Colonic mucosa (tissue), 4 donors: ENCODE results near the gene FMNL3. TPM values are rescaled to one million over a fixed set of nuclear protein-coding genes. Genes with fewer than 3 reads are reported as not detected.

Experiments
- DNase-seq: peaks from one replicate; pipeline ENCODE4 v3.0.0-alpha.2; 2020
- H3K27ac ChIP-seq: fragments of 200-600 bp; one replicate; pipeline ENCODE4 v1.8.0; 2021
- H3K27me3 ChIP-seq: fragments of 200-600 bp; one replicate; pipeline ENCODE4 v1.8.0; 2021
- H3K36me3 ChIP-seq: fragments of 200-600 bp; one replicate; pipeline ENCODE4 v1.8.0; 2021
- H3K4me1 ChIP-seq: fragments of 200-600 bp; one replicate; pipeline ENCODE4 v1.8.0; 2021; ENCODE audit warnings: mild to moderate bottlenecking
- H3K4me3 ChIP-seq: fragments of 200-600 bp; one replicate; pipeline ENCODE4 v1.8.0; 2021
- H3K9ac ChIP-seq, 2 donors: one replicate each; pipeline ENCODE4 v1.7.0; 2013; ENCODE audit warnings: control low read depth in 2 of 2, low read depth in 2 of 2, low read length in 2 of 2
- H3K9me3 ChIP-seq: fragments of 200-600 bp; one replicate; pipeline ENCODE4 v1.8.0; 2021
- intact Hi-C: fragments of 100-400 bp; cut with DNase I; formaldehyde crosslinking; loops from one replicate; pipeline ENCODE4 v1.14.1; 2022
- total RNA-seq, 2 donors: library from RNA; stranded (reverse); fragmentation: NEBNext Ultra II Directional in 1 of 2; extraction: Animal tissue kit (Norgen Biotek cat#: 25700) in 1 of 2; gene quantifications; one replicate each; pipeline ENCODE4 v1.2.1, GENCODE V29; 2021
- TF ChIP-seq, protein P1 (sequence below): fragments of 200-600 bp; IDR thresholded peaks from one replicate; pipeline ENCODE4 v1.8.0; 2022; ENCODE audit warnings: antibody characterized with exemption, mild to moderate bottlenecking
- donor health status: healthy.
- donor health status: DM: no; HTN: no; CAD: no.
- donor health status: DM: no; HTN: no; CAD: no.

Gene FMNL3
- total RNA-seq, 2 donors from 2014 or later = 3.0 to 5.0 TPM

DNA sequence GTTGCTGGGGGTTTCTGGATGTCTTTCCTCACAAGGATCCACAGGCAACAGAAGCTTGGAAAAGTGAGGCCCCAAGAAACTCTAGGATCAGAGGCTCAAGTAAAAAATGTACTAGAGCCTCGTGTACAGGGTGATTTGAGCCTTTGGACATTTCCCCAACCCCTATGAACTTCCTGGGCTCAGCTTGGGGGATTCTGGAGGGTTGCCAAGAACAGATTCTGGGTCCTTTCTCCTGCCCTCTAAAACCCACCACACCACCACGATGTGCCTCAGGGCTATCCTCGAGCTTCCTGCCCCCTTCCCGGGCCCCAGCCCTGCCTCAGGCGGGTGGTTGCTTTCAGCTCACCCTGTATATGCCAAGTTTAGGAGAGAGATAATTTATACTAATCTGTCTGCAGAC, 102.3 kb downstream of the FMNL3 start:
- no peaks in the 10 kb centered on the region for H3K36me3 ChIP-seq
- H3K4me3 ChIP-seq = no peak overlapping the region
- no peak for DNase-seq
- TF ChIP-seq, protein P1, sequence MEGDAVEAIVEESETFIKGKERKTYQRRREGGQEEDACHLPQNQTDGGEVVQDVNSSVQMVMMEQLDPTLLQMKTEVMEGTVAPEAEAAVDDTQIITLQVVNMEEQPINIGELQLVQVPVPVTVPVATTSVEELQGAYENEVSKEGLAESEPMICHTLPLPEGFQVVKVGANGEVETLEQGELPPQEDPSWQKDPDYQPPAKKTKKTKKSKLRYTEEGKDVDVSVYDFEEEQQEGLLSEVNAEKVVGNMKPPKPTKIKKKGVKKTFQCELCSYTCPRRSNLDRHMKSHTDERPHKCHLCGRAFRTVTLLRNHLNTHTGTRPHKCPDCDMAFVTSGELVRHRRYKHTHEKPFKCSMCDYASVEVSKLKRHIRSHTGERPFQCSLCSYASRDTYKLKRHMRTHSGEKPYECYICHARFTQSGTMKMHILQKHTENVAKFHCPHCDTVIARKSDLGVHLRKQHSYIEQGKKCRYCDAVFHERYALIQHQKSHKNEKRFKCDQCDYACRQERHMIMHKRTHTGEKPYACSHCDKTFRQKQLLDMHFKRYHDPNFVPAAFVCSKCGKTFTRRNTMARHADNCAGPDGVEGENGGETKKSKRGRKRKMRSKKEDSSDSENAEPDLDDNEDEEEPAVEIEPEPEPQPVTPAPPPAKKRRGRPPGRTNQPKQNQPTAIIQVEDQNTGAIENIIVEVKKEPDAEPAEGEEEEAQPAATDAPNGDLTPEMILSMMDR = no peak
- no peaks in the 10 kb centered on the region for H3K4me1 ChIP-seq
- H3K9me3 ChIP-seq = no peaks in the 10 kb centered on the region
- intact Hi-C loops = no loop called here
- H3K27ac ChIP-seq = no peak overlapping the region
- H3K9ac ChIP-seq = no peak overlapping the region
- no peaks in the 10 kb centered on the region for H3K27me3 ChIP-seq

DNA sequence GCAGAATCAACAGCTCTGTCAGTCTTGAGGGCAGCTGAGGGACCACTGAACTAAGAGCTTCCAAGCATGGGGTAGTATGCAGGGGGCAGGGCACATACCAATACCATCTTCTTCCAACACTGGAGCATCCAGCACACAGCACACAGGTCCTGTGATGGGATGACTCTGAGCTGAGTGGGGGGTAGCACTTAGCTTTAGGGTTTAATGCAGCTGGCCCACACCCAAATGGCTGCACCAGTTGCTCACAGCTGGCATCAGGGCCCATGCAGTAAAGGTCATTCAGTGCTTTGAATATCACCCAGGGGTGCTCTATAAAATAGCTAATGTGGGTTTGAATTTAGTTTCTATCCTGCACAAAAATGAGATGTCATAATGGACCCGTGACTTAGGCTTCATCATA, 103.5 kb downstream of the FMNL3 start:
- TF ChIP-seq, protein P1 = no peak
- intact Hi-C loops = no loop called here
- Histone ChIP-seq H3K9ac (no peak overlapping the region), H3K4me3 (no peak overlapping the region), H3K27ac (no peak overlapping the region), H3K36me3 (no peaks in the 10 kb centered on the region), H3K4me1 (no peaks in the 10 kb centered on the region), H3K9me3 (no peaks in the 10 kb centered on the region), H3K27me3 (no peaks in the 10 kb centered on the region)
- DNase-seq = no peak

DNA sequence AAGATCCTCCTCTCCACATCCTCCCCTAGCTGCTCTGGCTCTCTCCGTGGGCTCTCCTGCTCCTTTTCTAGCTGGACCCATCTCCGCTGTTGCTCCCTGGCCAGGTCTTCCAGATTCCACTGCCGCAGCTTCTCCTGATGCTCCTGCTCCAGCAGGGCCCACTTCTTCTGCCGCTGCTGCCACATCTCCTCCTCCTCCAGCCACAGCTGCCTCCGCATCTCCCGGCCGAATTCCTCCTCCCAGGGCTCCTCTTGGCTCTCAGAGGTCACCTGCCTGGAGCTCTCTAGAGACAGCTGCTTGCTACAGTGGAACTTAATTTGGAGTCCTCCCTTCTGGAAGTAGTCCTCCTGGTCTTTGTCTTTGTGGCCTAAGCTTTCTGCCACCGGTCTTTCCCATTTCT, 107.2 kb downstream of the FMNL3 start:
- TF ChIP-seq, protein P1 = no peak
- Histone ChIP-seq H3K4me1 (no peaks in the 10 kb centered on the region), H3K4me3 (no peak overlapping the region), H3K36me3 (no peaks in the 10 kb centered on the region), H3K27me3 (no peaks in the 10 kb centered on the region), H3K27ac (no peak overlapping the region), H3K9ac (no peak overlapping the region), H3K9me3 (no peaks in the 10 kb centered on the region)
- DNase-seq = no peak
- intact Hi-C loops = no loop called here

DNA sequence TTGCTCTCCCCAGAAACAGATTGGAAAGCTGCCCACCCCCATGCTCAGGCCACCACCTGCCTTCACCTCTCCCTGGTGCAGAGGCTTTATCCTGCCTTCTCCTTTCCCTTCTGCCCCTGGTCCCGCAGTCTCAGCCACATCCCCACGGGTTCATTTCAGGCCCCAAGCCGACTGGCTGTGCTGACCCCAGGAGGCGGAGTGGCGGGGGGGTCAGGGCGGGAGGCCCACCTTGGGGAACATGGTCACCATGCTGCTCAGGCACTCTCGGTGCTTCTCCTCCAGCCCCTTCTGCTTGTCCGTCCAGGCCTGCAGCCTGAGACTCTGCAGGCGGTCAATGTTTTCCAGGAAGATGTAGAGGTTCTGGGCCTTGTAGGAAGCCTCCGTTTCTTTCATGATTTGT, 108.7 kb downstream of the FMNL3 start:
- Histone ChIP-seq H3K27me3 (no peaks in the 10 kb centered on the region), H3K4me1 (no peaks in the 10 kb centered on the region), H3K9me3 (no peaks in the 10 kb centered on the region), H3K36me3 (no peaks in the 10 kb centered on the region), H3K4me3 (no peak overlapping the region), H3K27ac (no peak overlapping the region), H3K9ac (no peak overlapping the region)
- intact Hi-C loops = no loop called here
- TF ChIP-seq, protein P1 = no peak
- DNase-seq = no peak

DNA sequence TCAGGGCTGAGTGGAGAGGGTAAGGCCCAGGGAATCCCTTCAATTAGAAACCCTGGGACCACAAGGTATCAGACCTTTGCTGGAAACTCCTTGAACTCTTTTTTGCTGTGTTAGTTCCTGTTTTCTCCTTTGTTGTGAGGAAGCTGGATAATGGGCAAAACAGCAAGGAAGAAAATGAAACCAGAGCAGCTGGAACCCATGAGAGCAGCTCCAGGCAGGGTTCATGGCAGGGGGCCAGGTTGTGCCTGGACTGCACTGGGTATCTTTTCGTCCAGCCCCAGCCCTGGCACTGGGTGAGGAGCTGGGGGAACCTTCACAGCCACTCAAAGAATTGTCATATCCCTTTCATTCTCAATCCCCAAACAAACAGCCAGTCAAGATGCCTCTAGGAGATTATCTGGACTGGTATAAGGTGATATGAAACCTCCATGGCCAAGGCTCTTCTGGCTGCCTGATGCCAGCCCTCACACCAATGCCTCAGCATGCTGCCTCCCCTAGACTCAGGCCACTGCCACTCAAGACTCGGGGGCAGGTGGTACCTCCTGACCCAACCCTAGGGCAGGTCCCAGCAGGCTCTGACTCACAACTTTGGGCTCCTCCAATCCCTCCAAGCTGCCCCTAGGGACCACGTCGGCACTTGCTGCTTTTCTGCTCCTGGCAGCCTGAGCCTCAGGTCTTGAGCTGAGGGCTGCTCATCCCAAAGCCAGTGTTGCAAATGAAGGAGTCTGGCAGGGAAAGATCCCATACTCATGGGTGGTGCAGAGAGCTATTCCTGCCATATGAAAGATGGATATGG, 118.3 kb downstream of the FMNL3 start:
- intact Hi-C loops = loop anchor here (10.0 kb wide), 1 partner anchor 234 kb away; no protein-coding TSS in a partner anchor
- H3K4me1 ChIP-seq = no peaks in the 10 kb centered on the region
- no peak overlapping the region for H3K4me3 ChIP-seq
- TF ChIP-seq, protein P1 = no peak
- H3K27me3 ChIP-seq = no peaks in the 10 kb centered on the region
- H3K9ac ChIP-seq = no peak overlapping the region
- no peak overlapping the region for H3K27ac ChIP-seq
- no peak for DNase-seq
- H3K9me3 ChIP-seq = no peaks in the 10 kb centered on the region
- H3K36me3 ChIP-seq = no peaks in the 10 kb centered on the region
